Kidney glomerular epithelial cell (primary cell): ENCODE measurements around the gene ATP1B1.
"Not testable (repeated sequence)": the region's sequence is repeated elsewhere in the genome, so short reads cannot be mapped to it uniquely, and the experiment has no call there.

Experiments used
- DNase-seq: peaks from one replicate; lab custom pipeline; 2025; lab: John Stamatoyannopoulos, UW

ATP1B1 gene

GRCh38 chr1:169115891-169116585 is 9.5 kb downstream of the ATP1B1 start:
- peak; percentile 56 for DNase-seq

- no peak for DNase-seq
Measured at GRCh38 chr1:169117014-169117413, 10.5 kb downstream of the ATP1B1 start.

DNA sequence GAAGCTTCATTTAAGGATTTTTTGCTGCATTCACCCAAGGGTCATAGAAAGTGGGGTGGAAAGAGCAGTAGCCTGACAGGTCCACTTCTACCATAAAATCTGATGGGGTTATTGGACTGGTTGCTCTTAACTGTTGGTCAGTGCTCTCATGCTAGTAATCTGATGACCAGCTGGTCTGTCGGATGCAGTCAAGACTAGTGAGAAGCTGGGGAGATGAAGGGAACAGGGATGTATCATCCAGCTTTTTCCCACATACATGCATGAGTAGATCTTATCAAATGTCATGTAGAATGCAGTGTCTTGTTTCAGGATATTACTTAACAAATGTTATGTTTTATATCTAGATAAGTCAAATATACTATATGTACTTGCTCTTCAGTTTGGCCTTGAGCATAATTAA is 11.1 kb downstream of the ATP1B1 start:
- no peak for DNase-seq

DNA sequence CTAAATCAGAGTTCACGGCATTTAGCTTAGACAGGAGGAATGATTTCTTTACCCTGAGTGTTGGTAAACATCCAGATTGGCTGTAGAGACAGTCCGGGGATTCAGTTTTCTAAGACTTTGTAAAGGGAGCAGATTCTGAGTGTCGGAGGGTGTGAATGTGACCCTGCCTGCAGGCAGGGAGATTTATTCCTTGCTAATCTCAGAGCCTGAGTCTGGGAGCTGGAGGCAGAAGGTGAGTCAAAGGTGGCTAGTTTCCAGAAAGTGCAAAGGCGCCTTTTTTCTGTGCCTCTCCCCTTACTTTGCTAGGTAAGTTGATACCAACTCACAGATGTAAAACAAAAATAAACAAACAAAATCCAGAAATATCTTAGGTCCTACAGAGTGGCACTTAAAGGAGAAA is 11.7 kb downstream of the ATP1B1 start:
- no peak for DNase-seq

DNA sequence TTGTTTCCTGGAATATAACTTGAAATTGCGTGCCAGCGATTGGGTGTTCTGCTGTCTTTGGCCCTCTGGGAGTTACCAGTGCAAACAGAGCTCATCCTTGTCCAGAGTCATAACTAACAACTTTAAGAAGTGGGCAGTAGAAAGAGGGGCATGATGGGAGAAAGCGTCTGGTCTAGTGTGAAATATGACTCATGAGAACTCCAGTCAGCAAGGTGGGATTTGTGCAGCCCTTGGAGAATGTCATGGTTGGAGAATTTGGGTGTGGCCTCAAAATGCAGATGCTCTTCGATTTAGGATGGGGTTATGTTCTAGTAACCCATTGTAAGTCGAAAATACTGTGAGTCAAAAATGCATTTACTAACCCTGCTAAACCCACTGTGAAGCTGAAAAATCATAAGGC is 12.9 kb downstream of the ATP1B1 start:
- peak; percentile 77 for DNase-seq

GRCh38 chr1:169120066-169120465 is 13.6 kb downstream of the ATP1B1 start:
- DNase-seq: no peak

DNA sequence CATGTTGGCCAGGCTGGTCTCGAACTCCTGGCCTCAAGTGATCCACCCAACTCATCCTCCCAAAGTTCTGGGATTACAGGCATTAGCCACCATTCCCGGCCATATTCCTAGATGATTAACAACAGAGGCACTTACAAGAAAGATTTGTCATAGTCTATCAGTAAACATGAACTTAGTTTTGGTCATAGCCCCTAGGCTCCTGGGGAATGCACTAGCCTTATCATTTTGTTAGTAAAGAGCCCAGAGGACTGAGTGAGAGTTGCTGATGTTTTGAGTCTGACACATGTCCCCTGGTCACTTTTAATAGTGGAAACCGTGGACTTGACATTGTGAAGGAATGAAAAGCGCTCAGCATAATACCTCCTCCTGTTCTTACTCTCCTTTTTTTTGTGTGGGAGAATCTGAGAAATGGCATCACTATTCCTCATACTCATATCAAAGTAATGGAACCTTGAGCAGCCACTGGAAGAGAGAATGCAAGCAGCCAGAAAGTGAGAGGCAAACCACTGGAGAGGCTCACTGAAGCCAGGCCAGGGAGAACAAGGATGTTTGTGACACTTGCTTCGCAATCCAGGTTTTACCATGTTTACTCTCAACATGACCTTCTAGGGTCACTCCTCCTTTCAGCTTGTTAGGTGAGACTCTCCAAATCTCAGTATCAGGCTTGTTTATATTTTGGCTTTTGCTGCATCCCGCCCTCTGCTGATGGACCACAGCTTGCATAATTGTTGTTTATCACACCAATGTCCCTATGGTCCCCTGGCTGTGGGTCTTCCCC is 14.8 kb downstream of the ATP1B1 start:
- DNase-seq: no peak

GRCh38 chr1:169122976-169123375 is 16.5 kb downstream of the ATP1B1 start:
- no peak for DNase-seq

- DNase-seq: no peak
Measured at GRCh38 chr1:169124459-169124858, 18.0 kb downstream of the ATP1B1 start.

GRCh38 chr1:169125597-169125996 is 19.1 kb downstream of the ATP1B1 start:
- not testable (repeated sequence) for DNase-seq

DNA sequence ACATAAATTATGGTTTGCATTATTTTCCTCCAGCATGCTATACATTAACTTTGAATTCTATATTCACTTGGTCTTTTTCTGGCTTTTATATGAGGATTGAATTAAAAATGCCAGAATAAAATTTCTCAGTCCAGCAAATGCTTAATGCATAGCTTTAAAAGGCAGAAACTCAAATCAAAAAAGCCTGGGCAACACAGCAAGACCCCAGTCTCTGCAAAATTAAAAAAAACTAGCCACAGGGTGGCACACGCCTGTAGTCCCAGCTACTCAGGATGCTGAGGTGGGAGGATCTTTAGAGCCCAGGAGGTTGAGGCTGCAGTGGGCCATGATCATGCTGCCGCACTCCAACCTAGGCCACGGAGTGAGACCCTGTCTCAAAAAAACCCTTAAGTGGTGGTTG is 19.8 kb downstream of the ATP1B1 start:
- no peak for DNase-seq

DNA sequence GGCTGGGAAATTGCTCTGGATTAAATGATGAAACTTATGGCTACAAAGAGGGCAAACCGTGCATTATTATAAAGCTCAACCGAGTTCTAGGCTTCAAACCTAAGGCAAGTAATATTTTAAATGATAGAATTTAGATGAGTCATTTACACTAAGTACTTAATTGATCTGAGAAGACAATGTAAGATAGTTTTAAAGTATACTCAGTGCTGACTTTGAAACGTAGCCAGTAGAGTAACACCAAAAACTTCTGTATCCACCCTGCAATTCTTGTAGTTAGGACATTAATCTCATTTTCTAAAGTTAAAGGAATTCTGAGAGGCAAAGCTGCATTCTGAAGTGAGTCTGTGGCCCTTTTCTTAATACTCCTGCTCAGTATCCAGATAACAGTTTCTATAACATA is 20.8 kb downstream of the ATP1B1 start:
- no peak for DNase-seq

GRCh38 chr1:169128562-169128961 is 22.1 kb downstream of the ATP1B1 start:
- no peak for DNase-seq

DNA sequence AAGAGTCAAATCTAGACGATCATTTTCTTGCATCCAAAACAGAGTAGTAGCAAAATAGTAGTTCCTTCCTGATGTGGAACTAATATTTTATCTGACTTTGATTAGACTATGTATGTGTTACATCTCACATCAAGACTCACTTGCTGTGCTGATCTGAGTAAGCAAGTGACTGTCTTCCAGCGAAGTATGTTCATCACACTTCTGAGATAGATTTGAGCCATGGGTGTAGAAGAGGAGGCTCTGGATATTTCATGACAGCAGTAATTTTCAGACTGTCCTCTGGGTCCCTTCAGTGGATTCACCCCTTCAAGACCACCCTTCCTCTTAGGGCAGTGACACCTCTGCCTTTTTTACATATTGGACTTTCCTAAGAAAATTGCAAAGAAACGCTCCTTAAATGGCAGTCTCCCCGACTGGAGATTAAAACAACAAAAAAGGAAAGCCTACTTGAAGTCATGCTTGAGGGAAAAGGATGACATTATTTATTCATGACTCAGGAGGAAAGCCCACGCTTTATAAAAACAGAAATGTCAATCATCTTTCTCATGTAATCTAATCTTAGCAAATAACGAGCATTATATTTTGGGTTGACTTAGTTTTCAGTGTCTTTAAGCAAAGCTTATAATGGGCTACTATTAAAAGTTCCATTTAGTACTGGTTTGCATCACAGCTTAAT is 22.8 kb downstream of the ATP1B1 start:
- DNase-seq: peak; percentile 77

GRCh38 chr1:169130683-169131082 is 24.2 kb downstream of the ATP1B1 start:
- DNase-seq: no peak

GRCh38 chr1:169132512-169133227 is 26.2 kb downstream of the ATP1B1 start:
- DNase-seq: peak; percentile 33

GRCh38 chr1:169133228-169133576 is 26.7 kb downstream of the ATP1B1 start:
- no peak for DNase-seq

DNA sequence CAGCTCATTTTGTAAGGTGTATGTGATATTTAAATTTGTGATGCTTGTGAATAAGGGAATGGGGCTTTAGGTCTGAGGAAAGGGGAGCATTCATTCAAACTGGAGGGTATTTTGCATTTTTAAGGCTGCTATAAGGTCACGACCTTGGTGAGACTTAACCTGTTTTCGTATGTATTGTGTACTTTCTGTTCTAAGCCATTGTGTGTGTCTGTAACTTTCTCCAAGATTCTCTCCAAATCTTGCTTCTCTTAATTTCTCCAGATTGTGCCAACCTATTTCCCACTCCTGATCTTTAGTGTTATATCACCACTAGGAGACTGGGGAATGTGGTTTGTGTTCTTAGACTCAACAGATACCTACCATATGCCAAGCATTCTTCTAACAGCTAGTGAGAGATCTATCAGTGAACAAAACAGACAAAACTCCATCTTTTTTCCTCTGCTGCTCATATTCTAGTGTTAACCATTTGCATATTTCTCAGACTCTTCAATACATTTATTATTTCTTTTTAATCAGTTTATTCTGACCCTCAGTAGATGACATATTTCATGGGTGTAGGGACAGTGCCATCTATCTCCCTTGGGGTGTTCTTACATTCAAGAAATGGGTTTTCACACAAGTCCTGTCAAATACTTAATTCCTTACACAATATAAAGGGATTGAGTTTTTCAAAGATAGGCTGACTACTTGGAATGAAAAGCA is 27.5 kb downstream of the ATP1B1 start:
- no peak for DNase-seq

GRCh38 chr1:169137357-169137756 is 30.9 kb downstream of the ATP1B1 start:
- DNase-seq: no peak

GRCh38 chr1:169138866-169139670 is 32.6 kb downstream of the ATP1B1 start:
- DNase-seq: no peak

DNA sequence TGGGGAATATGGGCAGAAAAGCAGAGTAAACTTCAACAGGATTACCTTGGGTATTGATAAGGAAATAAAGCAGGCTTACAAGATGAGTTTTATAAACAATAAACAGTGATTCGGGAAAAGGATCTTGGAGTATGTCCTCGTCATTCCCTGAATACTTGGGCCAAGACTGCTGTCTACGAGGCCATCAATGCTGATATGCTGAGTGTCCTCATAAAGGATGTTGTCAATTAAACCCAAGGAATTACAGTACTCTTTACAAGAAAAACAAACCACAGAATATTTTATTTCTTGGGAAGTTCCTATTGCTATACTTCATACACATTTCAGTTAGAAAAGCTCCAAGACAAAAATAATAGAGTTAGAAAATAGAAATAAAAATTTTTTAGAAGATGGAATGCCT is 34.9 kb downstream of the ATP1B1 start:
- no peak for DNase-seq
